GM21737 (cell line): ENCODE data around the gene UPF2.

Experiments used
- ATAC-seq: cut with Tn5 transposase; IDR thresholded peaks from one replicate; pipeline ENCODE4 v1.9.1; 2021; ENCODE audit warnings: mild to moderate bottlenecking, moderate library complexity; ENCODE audit not compliant: unreplicated experiment

UPF2 gene

DNA sequence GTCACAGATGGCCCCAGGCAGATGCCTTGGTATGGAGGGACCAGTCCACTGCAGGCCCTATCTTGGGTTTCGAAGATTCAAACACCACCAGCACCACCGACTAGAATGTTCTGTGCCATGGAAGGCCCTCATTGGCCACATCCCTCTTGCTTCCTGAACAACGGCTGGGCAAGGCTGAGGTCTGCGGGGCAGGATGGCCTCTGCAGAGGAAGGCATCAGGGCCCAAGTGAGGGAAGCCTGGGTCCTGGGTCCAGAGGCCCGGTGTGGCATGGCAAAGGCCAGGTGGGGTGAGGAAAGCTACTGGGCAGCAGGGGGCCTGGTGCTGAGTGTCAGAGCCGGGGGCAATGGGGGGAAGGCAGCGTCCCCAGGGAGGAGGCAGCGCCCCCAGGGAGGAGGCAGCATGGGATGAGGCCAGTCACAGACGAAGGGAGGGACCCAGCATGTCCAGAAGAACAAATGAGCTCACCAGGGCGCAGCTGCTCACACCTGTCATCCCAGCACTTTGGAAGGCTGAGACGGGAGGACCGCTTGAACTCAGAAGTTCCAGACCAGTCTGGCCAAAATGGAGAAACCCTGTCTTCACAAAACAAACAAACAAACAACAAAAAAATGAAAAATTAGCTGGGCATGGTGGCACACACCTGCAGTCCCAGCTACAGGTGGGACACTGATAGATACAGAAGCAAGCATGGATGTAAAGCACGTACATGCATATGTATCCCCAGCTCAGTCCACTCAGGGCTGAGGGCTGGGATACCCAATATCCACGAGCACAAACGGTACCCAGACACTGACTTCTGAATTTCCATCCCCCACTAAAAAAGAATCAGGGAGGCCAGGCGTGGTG is 155.0 kb downstream of the UPF2 start:
- no peak for ATAC-seq

DNA sequence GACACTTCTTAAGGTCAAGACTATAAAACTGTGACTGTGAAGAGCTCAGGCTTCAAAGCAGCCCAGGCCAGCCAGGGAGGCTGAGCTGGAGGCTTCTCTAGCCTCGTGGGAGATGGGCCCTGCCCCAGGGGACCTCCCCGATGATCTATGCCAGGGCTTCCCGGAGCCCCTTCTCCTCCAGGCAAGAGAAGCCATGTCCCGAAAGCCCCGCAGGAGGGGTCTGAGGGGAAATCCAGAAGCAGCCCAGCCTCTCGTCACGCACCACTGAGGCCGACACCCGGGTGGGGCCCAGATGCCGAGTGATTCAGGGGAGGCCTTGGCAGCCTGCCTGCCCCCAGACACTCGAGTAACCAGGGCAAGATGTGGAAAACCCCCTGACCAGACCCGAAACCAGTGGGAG is 155.8 kb downstream of the UPF2 start:
- ATAC-seq = no peak

DNA sequence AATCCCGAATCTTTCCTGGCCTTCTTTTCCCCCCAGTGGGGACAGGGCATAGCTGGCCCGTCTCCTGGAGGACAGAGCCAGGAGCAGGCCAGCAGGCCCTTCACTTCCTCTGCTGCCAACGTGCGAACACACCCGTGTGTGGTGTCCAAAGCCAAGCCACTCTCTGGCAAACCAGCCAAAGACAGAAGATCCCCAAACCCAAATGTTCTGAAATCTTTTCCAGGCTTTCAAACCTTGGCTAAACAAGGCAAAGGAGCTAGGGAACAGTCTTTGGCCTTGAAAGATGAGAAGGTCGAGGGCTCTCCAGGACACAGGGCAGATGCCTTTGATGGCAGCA is 156.5 kb downstream of the UPF2 start:
- no peak for ATAC-seq

DNA sequence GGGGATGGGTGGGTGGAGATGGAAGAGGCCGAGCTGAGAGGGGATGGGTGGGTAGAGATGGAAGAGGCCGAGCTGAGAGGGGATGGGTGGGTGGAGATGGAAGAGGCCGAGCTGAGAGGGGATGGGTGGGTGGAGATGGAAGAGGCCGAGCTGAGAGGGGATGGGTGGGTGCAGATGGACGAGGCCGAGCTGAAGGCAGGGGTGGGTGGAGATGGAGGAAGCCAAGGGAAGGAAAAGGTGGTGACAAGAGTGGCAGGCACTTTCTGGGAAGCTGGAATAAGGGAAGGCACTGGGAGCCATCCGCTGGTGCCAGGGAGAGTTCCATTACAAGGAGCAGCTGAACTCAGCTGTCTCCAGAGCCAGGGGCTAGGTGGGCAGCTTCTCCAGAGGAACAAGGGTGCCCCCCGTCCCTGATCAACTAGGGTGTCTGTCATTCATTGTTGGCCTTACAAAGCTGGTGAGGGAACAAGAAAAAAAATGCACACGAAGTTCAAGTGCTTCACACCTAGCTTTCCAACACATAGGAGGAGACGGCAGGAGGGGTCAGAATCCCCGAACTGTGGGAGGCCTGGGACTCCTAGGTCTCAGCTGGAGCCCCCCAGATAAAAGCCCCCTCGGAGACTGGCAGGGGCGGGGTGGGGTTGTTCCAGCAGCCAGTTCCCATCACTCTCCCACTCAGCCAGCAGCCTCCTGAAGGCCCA is 157.0 kb downstream of the UPF2 start:
- no peak for ATAC-seq

DNA sequence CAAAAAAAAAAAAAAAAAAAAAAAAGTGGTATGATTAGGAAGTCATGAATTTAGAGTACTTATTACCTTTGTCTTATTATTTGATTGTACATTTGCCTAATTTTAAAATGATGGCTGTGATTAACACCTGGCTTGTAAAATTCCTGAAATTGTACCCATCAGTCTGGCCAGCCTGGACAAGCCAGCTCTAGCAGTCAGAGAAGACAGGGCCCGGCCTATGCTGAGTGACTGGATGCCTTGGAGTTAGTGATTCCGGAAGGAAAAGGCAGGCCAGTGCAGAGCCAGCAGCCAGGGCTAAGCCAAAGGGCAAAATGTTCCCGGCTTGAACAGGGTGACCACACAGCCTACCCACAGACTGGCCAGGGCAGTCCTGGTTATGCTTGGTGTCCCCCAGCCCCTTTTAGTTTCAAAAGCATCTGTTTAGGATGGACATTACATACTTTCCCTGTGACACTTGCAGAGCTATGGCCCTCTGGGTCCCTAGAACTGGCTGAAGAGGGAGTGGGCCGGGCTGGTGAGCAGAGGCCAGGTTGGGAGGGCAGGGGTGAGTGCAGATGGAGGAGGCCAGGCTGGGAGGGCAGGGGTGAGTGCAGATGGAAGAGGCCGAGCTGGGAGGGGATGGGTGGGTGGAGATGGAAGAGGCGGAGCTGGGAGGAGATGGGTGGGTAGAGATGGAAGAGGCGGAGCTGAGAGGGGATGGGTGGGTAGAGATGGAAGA is 157.7 kb downstream of the UPF2 start:
- no peak for ATAC-seq

DNA sequence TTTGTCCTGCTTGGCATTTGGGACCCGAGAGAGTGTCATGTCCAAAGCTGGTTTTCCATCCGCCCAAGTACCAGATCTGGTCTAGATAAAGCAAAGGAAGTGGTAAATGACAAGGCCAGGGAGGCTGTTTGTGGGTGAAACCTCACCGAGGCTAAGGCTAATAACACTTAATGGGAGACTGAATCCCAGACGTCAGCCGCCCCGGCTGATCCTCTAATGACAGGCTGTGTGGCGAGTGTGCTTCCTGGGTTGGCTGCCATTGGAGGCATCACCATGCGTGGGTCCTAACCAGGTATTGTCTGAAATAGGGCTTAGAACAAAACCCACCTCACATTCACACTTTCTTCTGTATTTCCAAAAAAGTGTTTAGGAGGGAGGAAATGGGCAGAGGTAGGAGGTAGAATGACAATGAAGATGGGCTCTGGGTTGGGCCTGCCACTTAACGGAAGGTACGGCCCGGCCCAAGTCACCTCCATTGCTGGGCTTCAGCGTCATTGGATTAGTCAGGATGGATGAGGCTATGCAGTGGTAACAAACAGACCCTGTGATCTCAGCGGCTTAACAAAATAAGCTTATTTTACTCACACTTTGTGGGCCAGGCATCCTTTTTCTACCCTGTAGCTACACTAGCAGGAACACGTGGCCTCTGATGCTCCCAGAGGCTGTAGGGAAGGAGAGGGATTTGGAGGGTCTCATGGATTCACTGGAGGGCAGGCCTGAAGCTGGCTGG is 159.8 kb downstream of the UPF2 start:
- ATAC-seq = no peak

DNA sequence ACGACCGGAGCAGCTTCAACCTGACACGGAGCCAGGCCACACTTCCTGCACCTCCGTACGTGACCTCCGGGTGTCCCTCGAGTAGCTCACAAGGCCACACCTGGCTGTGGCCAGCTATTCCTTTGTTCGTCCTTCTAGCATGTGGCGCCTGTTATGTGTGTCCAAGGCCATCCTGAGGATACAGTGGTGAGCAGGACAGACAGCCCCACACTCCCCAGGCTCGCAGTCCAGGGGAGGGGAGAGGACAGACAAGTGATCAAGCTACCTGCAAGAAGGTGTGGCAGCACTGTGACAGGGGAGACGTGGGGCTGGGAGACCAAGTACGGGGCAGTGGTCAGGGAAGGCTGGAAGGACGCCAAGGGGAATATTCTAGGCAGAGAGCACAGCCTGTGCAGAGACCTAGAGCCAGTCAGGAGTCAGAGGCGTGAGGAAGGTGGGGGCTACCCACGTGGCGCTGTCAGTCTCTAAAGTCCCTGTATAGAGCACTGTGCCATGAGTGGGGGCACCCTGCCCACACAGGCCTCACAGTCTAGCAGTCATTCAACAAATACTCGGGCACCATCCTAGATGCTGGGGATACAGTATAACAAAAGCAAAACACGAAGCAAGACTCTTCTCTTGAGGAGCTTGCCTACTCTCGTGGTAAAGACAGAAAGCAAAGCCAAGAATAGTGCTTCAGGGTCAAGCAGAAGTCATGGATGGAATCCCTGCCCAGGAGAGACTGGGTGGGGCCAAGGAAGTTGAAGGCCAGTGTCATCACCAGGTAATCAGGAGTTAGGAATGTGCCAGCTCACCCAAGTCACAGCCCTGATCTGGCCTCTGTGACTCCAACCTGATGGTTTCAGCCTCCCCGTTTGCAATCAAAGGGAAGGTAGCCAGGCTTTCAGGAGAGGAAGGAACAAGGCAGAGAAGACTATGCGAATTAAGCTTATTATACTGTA is 160.9 kb downstream of the UPF2 start:
- no peak for ATAC-seq

DNA sequence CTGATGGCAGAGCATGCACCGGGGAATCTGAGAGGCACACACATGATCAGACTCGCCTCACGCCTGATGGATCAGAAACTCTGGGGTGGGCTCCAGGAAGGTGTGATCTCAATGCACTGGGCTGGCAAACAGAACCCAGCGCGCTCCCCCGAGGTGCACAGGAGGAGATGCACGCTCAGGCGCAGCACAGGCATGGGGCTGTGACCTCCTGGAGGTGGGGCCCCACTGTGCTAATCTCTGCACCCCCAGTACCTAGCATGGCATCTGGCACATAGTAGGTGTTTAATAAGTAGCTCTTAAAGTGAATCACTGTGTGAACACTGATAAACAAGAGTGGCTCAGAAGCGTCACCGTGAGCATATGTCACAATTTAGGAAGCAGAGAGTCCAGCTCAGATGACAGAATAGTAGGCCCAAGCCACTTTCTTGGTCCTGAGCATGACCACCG is 161.6 kb downstream of the UPF2 start:
- no peak for ATAC-seq

DNA sequence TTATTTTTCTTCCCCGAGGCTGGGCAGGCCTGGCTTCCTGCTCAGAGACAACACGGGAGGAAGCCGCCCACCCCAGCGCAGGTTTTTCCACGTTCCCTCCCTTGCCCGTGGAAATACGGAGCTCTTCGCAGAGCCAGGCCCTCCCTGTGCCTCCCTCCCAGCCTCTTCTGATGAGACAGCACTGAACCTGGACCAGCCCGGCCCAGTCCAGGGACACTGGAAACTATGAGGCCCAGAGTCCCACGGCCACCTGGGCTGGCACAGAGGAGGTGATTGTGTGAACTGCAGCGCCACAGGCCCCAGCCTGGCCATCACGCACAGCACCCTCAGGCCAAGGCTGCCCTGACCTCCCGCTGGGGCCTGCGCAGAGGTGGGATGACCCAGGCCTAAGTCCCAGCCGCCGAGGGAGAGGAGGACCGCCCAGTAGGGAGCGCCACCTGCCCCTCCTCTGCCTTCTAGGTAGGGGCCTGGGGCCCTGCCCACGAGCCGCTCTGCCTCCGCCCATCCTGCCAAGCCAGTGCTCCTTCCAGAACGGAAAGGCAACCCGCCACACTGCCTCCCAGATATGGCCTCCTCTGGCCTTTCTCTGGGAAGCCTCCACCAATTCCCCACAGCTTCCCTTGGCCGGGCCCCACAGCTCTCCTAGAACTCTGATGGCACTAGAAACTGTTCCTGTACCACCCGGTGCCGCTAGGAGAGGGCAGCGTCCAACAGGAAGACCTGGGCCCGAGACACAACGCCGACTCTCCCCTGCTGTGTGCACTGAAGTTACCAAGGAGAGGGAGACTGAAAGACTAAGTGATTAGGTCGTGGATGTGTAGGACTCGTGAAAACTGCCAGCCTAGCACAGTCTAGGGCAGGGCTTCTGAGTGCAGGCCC is 162.2 kb downstream of the UPF2 start:
- no peak for ATAC-seq

DNA sequence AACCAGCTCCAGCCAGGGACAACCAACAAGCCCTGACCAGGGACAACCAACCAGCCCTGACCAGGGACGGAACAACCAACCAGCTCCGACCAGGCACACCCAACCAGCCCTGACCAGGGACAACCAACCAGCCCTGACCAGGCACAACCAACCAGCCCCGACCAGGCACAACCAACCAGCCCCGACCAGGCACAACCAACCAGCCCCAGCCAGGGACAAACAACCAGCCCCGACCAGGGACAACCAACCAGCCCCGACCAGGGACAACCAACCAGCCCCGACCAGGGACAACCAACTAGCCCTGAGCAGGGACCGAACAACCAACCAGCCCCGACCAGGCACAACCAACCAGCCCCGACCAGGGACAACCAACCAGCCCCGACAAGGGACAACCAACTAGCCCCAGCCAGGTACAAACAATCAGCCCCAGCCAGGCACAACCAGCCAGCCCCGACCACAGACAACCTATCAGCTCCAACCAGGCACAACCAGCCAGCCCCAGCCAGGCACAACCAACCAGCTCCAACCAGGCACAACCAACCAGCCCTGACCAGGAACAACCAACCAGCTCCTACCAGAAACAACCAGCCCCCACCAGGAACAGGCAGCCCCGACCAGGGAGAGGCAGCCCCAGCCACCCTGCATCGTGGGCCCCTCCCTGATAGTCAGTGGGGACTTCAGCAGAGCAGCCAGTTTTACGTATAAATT is 163.1 kb downstream of the UPF2 start:
- ATAC-seq = no peak

DNA sequence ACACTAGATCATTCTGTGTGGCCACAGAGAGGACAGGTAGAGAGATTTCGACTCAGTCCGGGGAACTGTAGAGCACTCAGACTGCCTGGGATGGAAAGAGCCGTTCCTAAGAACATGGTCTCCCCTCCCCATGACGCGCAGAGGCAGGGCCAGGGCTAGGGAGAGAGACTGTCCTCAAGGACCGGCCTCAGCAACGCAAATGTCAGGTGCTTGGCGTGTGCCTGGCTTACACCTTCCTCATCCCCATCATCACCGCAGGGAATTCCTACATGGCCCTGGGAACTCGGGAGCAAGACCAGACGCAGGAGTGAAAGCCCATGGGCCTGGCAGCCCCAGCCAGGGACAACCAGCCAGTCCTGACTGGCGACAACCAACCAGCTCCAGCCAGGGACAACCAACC is 163.8 kb downstream of the UPF2 start:
- ATAC-seq = no peak

DNA sequence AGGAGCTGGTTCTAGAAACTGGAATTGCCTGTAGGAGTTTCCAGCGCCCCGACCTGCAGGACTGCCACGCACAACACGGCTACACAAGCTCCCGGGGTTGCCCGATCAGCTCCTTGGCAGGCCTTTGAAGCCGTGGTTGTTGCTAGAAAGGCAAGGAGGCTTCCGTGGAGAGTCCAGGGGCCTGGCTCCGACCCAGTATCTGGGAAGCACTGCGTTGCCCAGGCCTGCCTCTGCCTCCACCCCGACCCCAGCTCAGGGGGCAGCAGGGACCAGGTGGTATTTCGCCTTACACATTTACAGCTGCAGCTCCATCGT is 165.1 kb downstream of the UPF2 start:
- ATAC-seq = no peak

DNA sequence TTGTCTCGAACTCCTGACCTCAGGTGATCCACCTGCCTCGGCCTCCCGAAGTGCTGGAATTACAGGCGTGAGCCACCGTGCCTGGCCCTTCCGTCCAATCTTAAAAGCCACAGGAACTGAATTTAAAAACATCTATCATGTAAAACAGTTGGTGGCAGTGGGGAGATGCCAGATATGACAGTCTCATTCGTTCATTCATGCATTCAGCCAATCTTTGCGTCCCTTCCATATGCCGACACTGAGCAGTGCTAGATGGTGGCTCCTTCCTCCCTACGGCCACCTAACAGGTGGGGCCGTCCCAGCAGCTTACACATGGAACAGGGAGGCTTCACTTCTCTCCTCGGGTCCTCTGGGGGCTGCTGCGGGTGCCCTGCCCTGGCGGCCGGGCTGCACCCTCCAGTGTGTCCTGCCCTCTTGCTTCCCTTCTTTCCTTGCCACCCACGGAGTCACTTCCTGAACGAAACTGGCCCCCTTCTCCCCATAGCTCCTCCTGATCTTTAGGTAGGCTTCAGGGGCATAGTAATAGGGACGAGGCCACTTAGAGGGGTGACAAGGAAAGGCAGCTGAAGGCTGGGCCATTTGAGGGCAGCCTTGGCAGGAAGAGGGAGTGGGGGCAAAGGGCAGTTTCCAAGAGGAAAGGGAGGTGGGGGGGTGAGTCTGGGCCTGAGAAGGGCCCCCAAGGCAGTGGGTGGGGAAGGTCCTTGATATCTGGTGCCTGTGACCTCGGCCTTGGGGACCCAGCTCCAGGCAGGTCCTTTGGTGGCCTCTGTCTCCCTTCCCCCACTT is 165.6 kb downstream of the UPF2 start:
- ATAC-seq = no peak

DNA sequence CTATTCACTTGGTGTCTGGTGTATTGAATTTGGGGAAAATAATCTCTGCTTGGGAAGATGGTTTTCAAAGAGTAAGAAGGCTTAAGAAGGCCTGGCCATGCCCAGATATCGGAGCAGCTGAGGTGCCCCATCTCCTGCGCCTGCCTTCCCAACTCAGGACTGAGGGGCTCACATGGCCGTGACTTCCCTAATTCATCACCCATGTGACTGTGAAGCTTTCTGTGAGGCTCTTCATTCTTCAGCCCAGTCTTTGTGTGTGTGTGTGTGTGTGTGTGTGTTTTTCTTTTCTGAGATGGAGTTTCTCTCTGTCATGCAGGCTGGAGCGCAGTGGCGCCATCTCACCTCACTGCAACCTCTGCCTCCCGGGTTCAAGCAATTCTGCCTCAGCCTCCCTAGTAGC is 166.3 kb downstream of the UPF2 start:
- ATAC-seq = no peak

DNA sequence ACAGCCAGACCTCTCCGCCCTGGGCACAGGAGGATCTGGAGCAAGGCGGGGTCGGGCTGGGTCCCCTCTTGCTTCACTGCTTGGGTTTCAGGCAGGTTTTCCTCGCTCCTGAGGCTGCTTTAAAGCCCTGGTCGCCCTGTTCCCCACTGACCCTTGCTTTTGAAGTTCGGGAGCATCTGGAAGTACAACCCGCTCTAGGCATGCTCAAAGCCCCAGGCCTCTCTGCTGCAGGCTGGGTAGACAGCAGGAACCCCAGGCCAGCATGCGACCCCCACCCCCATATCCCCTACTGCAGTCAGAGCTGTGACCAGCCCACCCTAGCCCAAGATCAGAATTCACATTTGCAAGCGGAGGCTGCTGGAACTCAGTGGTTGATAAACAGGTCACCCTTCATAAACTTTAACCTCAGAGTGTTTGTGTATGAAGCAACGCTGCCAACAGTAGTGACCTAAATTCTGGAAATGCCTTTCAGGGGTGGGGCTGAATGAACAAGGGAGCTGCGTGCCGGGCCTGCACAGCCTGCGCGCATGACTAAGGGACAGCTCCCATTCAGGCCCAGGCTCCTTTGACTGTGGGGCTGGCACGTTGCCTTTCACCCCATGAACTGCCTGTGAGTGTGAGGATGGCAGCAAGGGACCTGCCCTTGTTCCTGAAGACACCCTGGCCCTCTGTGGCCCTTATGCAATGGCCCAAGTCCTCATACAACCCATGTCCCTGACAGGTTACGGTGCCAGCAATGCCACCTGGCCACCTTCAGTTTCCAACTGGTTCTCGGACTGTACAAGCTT is 166.9 kb downstream of the UPF2 start:
- ATAC-seq = no peak

DNA sequence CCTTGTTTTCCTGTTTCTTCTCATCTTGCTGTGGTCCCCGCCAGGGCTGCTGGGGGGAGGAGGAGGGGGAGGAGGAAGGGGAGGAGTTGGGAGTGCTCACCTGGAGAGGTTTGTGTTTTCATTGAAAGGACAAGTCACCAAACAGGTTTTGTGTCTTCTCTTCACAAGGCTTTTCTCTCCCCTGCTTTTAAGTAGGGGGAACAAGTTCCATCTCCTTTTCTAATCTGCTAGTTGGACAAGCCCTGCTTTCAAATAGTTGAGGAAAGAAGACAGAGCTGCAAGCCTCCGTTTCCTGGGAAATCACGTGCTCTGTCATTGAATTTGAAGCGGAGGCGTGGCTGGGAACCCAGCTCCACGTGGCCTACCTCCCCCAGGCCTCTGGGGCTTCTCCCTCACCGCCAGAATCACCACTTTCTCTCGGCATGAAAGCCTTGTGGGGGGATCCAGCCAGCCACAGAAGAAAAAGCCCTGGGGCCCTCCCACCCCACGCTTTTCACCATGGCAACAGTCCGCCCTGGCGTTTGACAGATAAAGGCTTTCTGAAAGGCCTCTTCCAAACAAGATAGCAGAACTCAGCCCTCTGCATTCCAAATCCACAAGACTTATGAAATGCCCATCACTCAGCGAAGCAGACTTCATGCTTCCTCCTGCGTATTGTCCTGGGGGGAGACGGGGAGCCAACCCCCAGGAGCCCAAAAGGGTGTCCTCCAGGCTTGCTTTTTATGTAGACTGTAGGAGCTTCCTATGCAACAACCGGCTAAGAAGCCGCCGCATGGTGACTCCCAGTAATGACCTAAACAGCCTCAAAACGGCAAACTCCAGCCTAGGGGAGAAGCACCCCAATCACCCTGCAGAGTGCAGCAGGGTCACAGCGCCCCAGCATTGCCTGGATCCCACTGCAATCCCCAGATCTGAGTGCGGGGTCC is 167.8 kb downstream of the UPF2 start:
- ATAC-seq = no peak
